HepG2 (cell line): ENCODE measurements around the gene SLC35F3. TPM values are rescaled to one million over a fixed set of nuclear protein-coding genes. Genes with fewer than 3 reads are reported as not detected.

ENCODE experiments used
- CHD4 ChIP-seq: fragments of 200-600 bp; sonication (generic); IDR thresholded peaks from 2 replicates; pipeline ENCODE4 v1.7.0; 2017; ENCODE audit warnings: mild to moderate bottlenecking, low read length, borderline replicate concordance
- HNF1A ChIP-seq, 2 experiments: sonication (generic) in 1 of 2; formaldehyde crosslinking in 1 of 2; IDR thresholded peaks; 2 replicates each; pipeline versions ENCODE4 v1.4.0 to v1.6.1; 2016 to 2020; ENCODE audit warnings: borderline replicate concordance in 1 of 2, low read depth in 1 of 2, mild to moderate bottlenecking in 1 of 2, missing genetic modification reagents in 1 of 2
- NFAT5 ChIP-seq: sonication (generic); formaldehyde crosslinking; IDR thresholded peaks from 2 replicates; pipeline ENCODE4 v1.4.0; 2020; ENCODE audit warnings: missing genetic modification reagents
- NKX3-1 ChIP-seq: sonication (generic); formaldehyde crosslinking; IDR thresholded peaks from 2 replicates; pipeline ENCODE4 v1.5.0; 2020; ENCODE audit warnings: missing genetic modification reagents
- PRDM4 ChIP-seq: sonication (generic); formaldehyde crosslinking; IDR thresholded peaks from 2 replicates; pipeline ENCODE4 v1.9.0; 2021; ENCODE audit warnings: missing genetic modification reagents, borderline replicate concordance
- SMAD1 ChIP-seq: sonication (generic); formaldehyde crosslinking; IDR thresholded peaks from 2 replicates; pipeline ENCODE4 v1.4.0; 2020; ENCODE audit warnings: missing genetic modification reagents, low read depth, mild to moderate bottlenecking, borderline replicate concordance
- SOX5 ChIP-seq: IDR thresholded peaks from 2 replicates; pipeline ENCODE4 v1.6.1; 2016; ENCODE audit warnings: borderline replicate concordance
- ZBTB44 ChIP-seq: sonication (generic); formaldehyde crosslinking; IDR thresholded peaks from 2 replicates; pipeline ENCODE4 v1.4.0; 2020; ENCODE audit warnings: missing genetic modification reagents
- ZNF660 ChIP-seq: sonication (generic); formaldehyde crosslinking; IDR thresholded peaks from 2 replicates; pipeline ENCODE4 v1.5.1; 2020; ENCODE audit warnings: mild to moderate bottlenecking, low read depth, missing genetic modification reagents, borderline replicate concordance
- ZSCAN22 ChIP-seq: sonication (generic); formaldehyde crosslinking; IDR thresholded peaks from 2 replicates; pipeline ENCODE4 v1.4.0; 2020; ENCODE audit warnings: mild to moderate bottlenecking, missing genetic modification reagents
- polyA plus RNA-seq, 8 experiments: library from polyadenylated mRNA; depleted of rRNA in 3 of 8; stranded (reverse) in 7 of 8; unstranded in 1 of 8; fragments of >200 nt; fragmentation: Illumina TruSeq in 4 of 8; extraction: Trizol in 4 of 8; gene quantifications; 2 replicates each; pipeline versions ENCODE4 v1.2.1 to v1.2.3, GENCODE V29; 2011 to 2016; ENCODE audit warnings: low read depth in 4 of 8, missing spikeins in 1 of 8, mixed read lengths in 1 of 8; ENCODE audit not compliant: insufficient read depth in 1 of 8
- total RNA-seq, 5 experiments: library from RNA; depleted of rRNA; stranded (reverse); fragments of >200 nt; fragmentation: Illumina TruSeq; extraction: Trizol; gene quantifications; 2 replicates each; pipeline ENCODE4 v1.2.3, GENCODE V29; 2016; ENCODE audit warnings: low read depth in 1 of 5

The SLC35F3 gene
- total and polyA plus RNA-seq, 2 of the 13 experiments (the other 11 are each of a cell fraction or from before 2014, with no cell fraction given), result not detected

- TF ChIP-seq CHD4 (no peak; the same call in 1 of the 2 replicates), SMAD1 (CRISPR knock-in tag) (no peak), ZSCAN22 (CRISPR knock-in tag) (no peak), SOX5 (CRISPR knock-in tag) (peak; percentile 78), NFAT5 (CRISPR knock-in tag) (peak; percentile 91), HNF1A (IDR thresholded peaks at IDR 0.05; ENCODE audit: low read depth) (no peak), HNF1A (CRISPR knock-in tag; IDR thresholded peaks at IDR 0.05; ENCODE audit: borderline replicate concordance) (no peak), NKX3-1 (CRISPR knock-in tag) (peak; percentile 32; the same call in 1 of the 2 replicates), ZBTB44 (CRISPR knock-in tag) (no peak), ZNF660 (no peak), PRDM4 (CRISPR knock-in tag) (0 out of 2 replicates have a peak, but pooled peaks have one; percentile 30)
These were observed 423.2 kb downstream of the SLC35F3 start (continued) for GRCh38 chr1:234327577-234328164.
